SK-N-SH treated with all-trans-retinoic acid at 6 μM for 48 hours (cell line): ENCODE results near the gene STK32A.

Experiments
- ATAC-seq: fragments of 200-7000 bp; cut with Tn5 transposase; 3 replicates; pipeline ENCODE4 v1.9.1; 2020; ENCODE audit warnings: mild to moderate bottlenecking, moderate library complexity
- ARNTL ChIP-seq: fragments of 450-650 bp; formaldehyde crosslinking; IDR thresholded peaks from 2 replicates; pipeline ENCODE4 v1.5.0; 2020; ENCODE audit warnings: low read depth, mild to moderate bottlenecking, moderate library complexity, borderline replicate concordance
- BACH2 ChIP-seq: fragments of 250-450 bp; sonication (Bioruptor Pico); IDR thresholded peaks from 2 replicates; pipeline ENCODE4 v1.9.0; 2021; ENCODE audit warnings: mild to moderate bottlenecking, borderline replicate concordance
- CREB5 ChIP-seq: fragments of 250-450 bp; sonication (Bioruptor Pico); IDR thresholded peaks from 2 replicates; pipeline ENCODE4 v1.5.1; 2020; ENCODE audit warnings: low read depth, mild to moderate bottlenecking, moderate library complexity
- CSDC2 ChIP-seq: fragments of 250-450 bp; sonication (Bioruptor Pico); IDR thresholded peaks from 2 replicates; pipeline ENCODE4 v1.5.0; 2020; ENCODE audit warnings: mild to moderate bottlenecking, moderate library complexity
- CSRNP3 ChIP-seq: fragments of 250-450 bp; sonication (Bioruptor Pico); IDR thresholded peaks from 2 replicates; pipeline ENCODE4 v1.5.1; 2021; ENCODE audit warnings: mild to moderate bottlenecking, moderate library complexity
- ESRRG ChIP-seq: fragments of 250-450 bp; sonication (Bioruptor Pico); IDR thresholded peaks from 2 replicates; pipeline ENCODE4 v1.6.1; 2021; ENCODE audit warnings: mild to moderate bottlenecking
- ISL1 ChIP-seq: fragments of 250-450 bp; sonication (Bioruptor Pico); IDR thresholded peaks from 2 replicates; pipeline ENCODE4 v2.1.2; 2022; ENCODE audit warnings: mild to moderate bottlenecking, moderate library complexity
- OSR1 ChIP-seq: fragments of 250-450 bp; sonication (Bioruptor Pico); IDR thresholded peaks from 2 replicates; pipeline ENCODE4 v1.8.0; 2022; ENCODE audit warnings: moderate library complexity, mild to moderate bottlenecking, inconsistent platforms
- PATZ1 ChIP-seq: fragments of 250-450 bp; sonication (Bioruptor Pico); IDR thresholded peaks from 2 replicates; pipeline ENCODE4 v1.8.0; 2020; ENCODE audit warnings: mild to moderate bottlenecking, moderate library complexity, borderline replicate concordance
- POU6F1 ChIP-seq: fragments of 250-450 bp; sonication (Bioruptor Pico); IDR thresholded peaks from 2 replicates; pipeline ENCODE4 v1.8.0; 2021; ENCODE audit warnings: low read depth, mild to moderate bottlenecking, moderate library complexity, borderline replicate concordance
- PPARA ChIP-seq: fragments of 250-450 bp; sonication (Bioruptor Pico); IDR thresholded peaks from 2 replicates; pipeline ENCODE4 v1.5.0; 2020; ENCODE audit warnings: mild to moderate bottlenecking, borderline replicate concordance
- RARB ChIP-seq: fragments of 250-450 bp; sonication (Bioruptor Pico); IDR thresholded peaks from 2 replicates; pipeline ENCODE4 v1.8.0; 2021; ENCODE audit warnings: mild to moderate bottlenecking, moderate library complexity
- SNAI2 ChIP-seq: fragments of 250-450 bp; sonication (Bioruptor Pico); IDR thresholded peaks from 2 replicates; pipeline ENCODE4 v1.5.0; 2020; ENCODE audit warnings: mild to moderate bottlenecking, moderate library complexity
- TCF4 ChIP-seq: fragments of 250-450 bp; sonication (Bioruptor Pico); IDR thresholded peaks from 2 replicates; pipeline ENCODE4 v1.8.0; 2021; ENCODE audit warnings: mild to moderate bottlenecking, moderate library complexity, borderline replicate concordance
- TOX ChIP-seq: fragments of 250-450 bp; sonication (Bioruptor Pico); IDR thresholded peaks from 2 replicates; pipeline ENCODE4 v1.8.0; 2021; ENCODE audit warnings: mild to moderate bottlenecking, moderate library complexity, borderline replicate concordance
- TSHZ2 ChIP-seq: fragments of 250-450 bp; sonication (Bioruptor Pico); IDR thresholded peaks from 2 replicates; pipeline ENCODE4 v1.5.0; 2020; ENCODE audit warnings: mild to moderate bottlenecking, moderate library complexity
- ZFP3 ChIP-seq: fragments of 250-450 bp; sonication (Bioruptor Pico); IDR thresholded peaks from 2 replicates; pipeline ENCODE4 v1.5.0; 2020; ENCODE audit warnings: mild to moderate bottlenecking, moderate library complexity
- ZFP30 ChIP-seq: fragments of 450-650 bp; formaldehyde crosslinking; IDR thresholded peaks from 2 replicates; pipeline ENCODE4 v1.5.0; 2022; ENCODE audit warnings: mild to moderate bottlenecking, moderate library complexity
- ZNF70 ChIP-seq: fragments of 450-650 bp; formaldehyde crosslinking; IDR thresholded peaks from 2 replicates; pipeline ENCODE4 v1.5.0; 2020; ENCODE audit warnings: mild to moderate bottlenecking, moderate library complexity
- ZNF8 ChIP-seq: fragments of 450-650 bp; formaldehyde crosslinking; IDR thresholded peaks from 2 replicates; pipeline ENCODE4 v1.5.0; 2020; ENCODE audit warnings: mild to moderate bottlenecking, moderate library complexity

STK32A gene

GRCh38 chr5:147189109-147189424, 45.8 kb upstream of the STK32A start:
- ATAC-seq, result no peak
- no peak for TF ChIP-seq ZFP3 (CRISPR knock-in tag)
- no peak for TF ChIP-seq OSR1 (CRISPR knock-in tag)
- no peak for TF ChIP-seq RARB
- TF ChIP-seq BACH2 (CRISPR knock-in tag), result no peak
- TF ChIP-seq TCF4 (CRISPR knock-in tag), result no peak
- no peak for TF ChIP-seq CREB5 (CRISPR knock-in tag)
- no peak for TF ChIP-seq ARNTL
- no peak for TF ChIP-seq TSHZ2
- no peak for TF ChIP-seq CSDC2 (CRISPR knock-in tag)
- TF ChIP-seq ZFP30 (CRISPR knock-in tag), result no peak
- TF ChIP-seq TOX (CRISPR knock-in tag), result no peak
- TF ChIP-seq PPARA (CRISPR knock-in tag), result no peak
- TF ChIP-seq ISL1 (CRISPR knock-in tag), result no peak
- TF ChIP-seq PATZ1, result no peak
- TF ChIP-seq, all 23 proteins: peak for 0

- TF ChIP-seq PPARA (CRISPR knock-in tag) (no peak), SNAI2 (CRISPR knock-in tag) (no peak), OSR1 (CRISPR knock-in tag) (no peak), ZFP3 (CRISPR knock-in tag) (no peak), RARB (no peak), ZFP30 (CRISPR knock-in tag) (no peak), BACH2 (CRISPR knock-in tag) (no peak), CREB5 (CRISPR knock-in tag) (no peak), ZNF8 (CRISPR knock-in tag) (no peak), TCF4 (CRISPR knock-in tag) (no peak), ZNF70 (CRISPR knock-in tag) (no peak), ARNTL (no peak), ESRRG (CRISPR knock-in tag) (no peak), CSDC2 (CRISPR knock-in tag) (no peak), POU6F1 (CRISPR knock-in tag) (no peak)
- no peak for ATAC-seq
Observed at GRCh38 chr5:147190331-147190730, 44.5 kb upstream of the STK32A start.

- ATAC-seq, result no peak
Observed at GRCh38 chr5:147193123-147193522, 41.7 kb upstream of the STK32A start.

More at GRCh38 chr5:147193123-147193522, 41.7 kb upstream of the STK32A start:
- TF ChIP-seq SNAI2 (CRISPR knock-in tag) (no peak), TCF4 (CRISPR knock-in tag) (no peak), ZFP3 (CRISPR knock-in tag) (no peak), CSRNP3 (CRISPR knock-in tag) (no peak), ESRRG (CRISPR knock-in tag) (no peak), PPARA (CRISPR knock-in tag) (no peak)
